ENCODE measurements around the gene DCAF8.

GRCh38 chr1:160204526-160205241 lies 57.7 kb downstream of the DCAF8 start:
- no peak for TF ChIP-seq POLR2A (IDR thresholded peaks at IDR 0.05)
- TF ChIP-seq CTCF (IDR thresholded peaks at IDR 0.05) = no peak
